C4-2B (cell line): ENCODE measurements around the gene SLC27A1.

Experiments used
- CTCF ChIP-seq: fragments of 450-650 bp; conservative IDR thresholded peaks from 2 replicates; pipeline ENCODE4 v1.5.1; 2017; ENCODE audit warnings: mild to moderate bottlenecking
- ZFX ChIP-seq: fragments of 450-650 bp; IDR thresholded peaks from 2 replicates; pipeline ENCODE4 v1.6.1; 2017

- TF ChIP-seq CTCF (no peak), ZFX (no peak)
Observed at GRCh38 chr19:17526922-17527321, 56.6 kb downstream of the SLC27A1 start.
